GM12878 (cell line): ENCODE results near the gene H1-8. TPM values are rescaled to one million over a fixed set of nuclear protein-coding genes. Genes with fewer than 3 reads are reported as not detected.
"Not testable (repeated sequence)": the region's sequence is repeated elsewhere in the genome, so short reads cannot be mapped to it uniquely, and the experiment has no call there.

ENCODE experiments used
- ATAC-seq: fragments of 200-7000 bp; cut with Tn5 transposase; 3 replicates; pipeline ENCODE4 v1.9.1; 2020; ENCODE audit warnings: mild to moderate bottlenecking, moderate library complexity
- BruUV-seq: library from RNA; stranded (reverse); fragments of 400-500 nt; replicated peaks from 2 replicates; lab custom pipeline; 2021; lab: Mats Ljungman, UMichigan
- CTCF ChIA-PET: fragments of 300-600 bp; sonication (Branson Sonifier 250); formaldehyde crosslinking; extraction: SDS; loops from one replicate; lab custom pipeline; 2021; ENCODE audit warnings: inconsistent platforms; lab: Yijun Ruan, JAX
- POLR2A ChIA-PET: fragments of 350-600 bp; formaldehyde crosslinking; extraction: SDS; loops from one replicate; lab custom pipeline; 2021; ENCODE audit warnings: inconsistent platforms; lab: Charles Lee
- RAD21 ChIA-PET: fragments of 300-600 bp; sonication (Branson Sonifier 250); formaldehyde crosslinking; loops from one replicate; lab custom pipeline; 2023; ENCODE audit warnings: antibody characterized with exemption; ENCODE audit not compliant: unreplicated experiment; lab: Charles Lee
- SMC1A ChIA-PET: fragments of 300-600 bp; sonication (Branson Sonifier 250); formaldehyde crosslinking; loops from one replicate; lab custom pipeline; 2023; ENCODE audit not compliant: unreplicated experiment, uncharacterized antibody; lab: Charles Lee
- DNase-seq: peaks from one replicate; pipeline ENCODE4 v3.0.0-alpha.2; 2011; ENCODE audit warnings: low read depth, low spot score
- FAIRE-seq: peaks from 3 replicates; lab custom pipeline; 2011; peaks lifted over from hg19 to GRCh38; lab: Jason Lieb, UNC
- H2AFZ ChIP-seq: 2 replicates; pipeline ENCODE4 v1.6.0; 2011; ENCODE audit warnings: low read depth, low read length, control low read depth; ENCODE audit not compliant: control insufficient read depth
- H3K27ac ChIP-seq: 2 replicates; pipeline ENCODE4 v1.5.1; 2011; ENCODE audit warnings: control low read depth; ENCODE audit not compliant: control insufficient read depth, insufficient read depth
- H3K27me3 ChIP-seq, 2 experiments: replicated peaks in 1 of 2; 2 replicates each; pipeline versions ENCODE4 v1.6.0 to v1.6.1; 2011; ENCODE audit warnings: low read length in 1 of 2; ENCODE audit not compliant: control insufficient read depth in 2 of 2, insufficient read depth in 2 of 2
- H3K36me3 ChIP-seq, 2 experiments: 2 replicates each; pipeline ENCODE4 v1.5.1; 2011; ENCODE audit warnings: low read length in 1 of 2; ENCODE audit not compliant: control insufficient read depth in 2 of 2, insufficient read depth in 2 of 2
- H3K4me1 ChIP-seq: 2 replicates; pipeline ENCODE4 v1.6.1; 2011; ENCODE audit warnings: mild to moderate bottlenecking, low read length, moderate library complexity, mixed read lengths; ENCODE audit not compliant: control insufficient read depth, insufficient read depth
- H3K4me2 ChIP-seq: 2 replicates; pipeline ENCODE4 v1.6.0; 2011; ENCODE audit warnings: control low read depth; ENCODE audit not compliant: control insufficient read depth, insufficient read depth
- H3K4me3 ChIP-seq: fragments of 200-600 bp; sonication (generic); 2 replicates; pipeline ENCODE4 v1.5.1; 2016
- H3K79me2 ChIP-seq: 2 replicates; pipeline ENCODE4 v1.6.0; 2011; ENCODE audit warnings: low read length; ENCODE audit not compliant: control insufficient read depth, insufficient read depth
- H3K9ac ChIP-seq: 2 replicates; pipeline ENCODE4 v1.8.0; 2011; ENCODE audit warnings: low read length, control low read depth, mixed read lengths; ENCODE audit not compliant: control insufficient read depth, insufficient read depth
- H3K9me3 ChIP-seq: replicated peaks from 3 replicates; pipeline ENCODE4 v1.5.1; 2011; ENCODE audit warnings: mild to moderate bottlenecking, low read length; ENCODE audit not compliant: control insufficient read depth, insufficient read depth
- H4K20me1 ChIP-seq: 2 replicates; pipeline ENCODE4 v1.6.0; 2011; ENCODE audit not compliant: control insufficient read depth, insufficient read depth
- POLR2AphosphoS2 ChIP-seq: IDR thresholded peaks from 2 replicates; pipeline ENCODE4 v1.6.1; 2011; ENCODE audit warnings: low read depth, mild to moderate bottlenecking, low read length, improper control_type of control experiment, moderate library complexity
- ZSCAN29 ChIP-seq: fragments of 450-650 bp; IDR thresholded peaks from 2 replicates; pipeline ENCODE4 v1.6.1; 2017; ENCODE audit warnings: mild to moderate bottlenecking, moderate library complexity
- WGBS: methylation state at CpG from one replicate; pipeline ENCODE4 v1.1.6; 2016; ENCODE audit warnings: low lambda C conversion rate; ENCODE audit not compliant: insufficient replicate concordance, insufficient coverage; ENCODE audit errors: missing lambda C conversion rate; 5-methylcytosine and 5-hydroxymethylcytosine counted together
- in situ Hi-C: fragments of 300-500 bp; cut with MboI; formaldehyde crosslinking; loops from 9 replicates; pipeline ENCODE4 v1.14.3; 2018; ENCODE audit warnings: mixed read lengths
- intact Hi-C: fragments of 100-400 bp; cut with micrococcal nuclease; formaldehyde crosslinking; loops from one replicate; pipeline ENCODE4 v1.14.2; 2022; ENCODE audit not compliant: unreplicated experiment
- polyA plus RNA-seq, 11 experiments: library from polyadenylated mRNA; depleted of rRNA in 4 of 11; unstranded in 6 of 11; stranded (reverse) in 5 of 11; fragments of >200 nt; fragmentation: Nextera tagmentation in 4 of 11; fragmentation: Illumina TruSeq in 1 of 11; extraction: Ambion mirVana in 4 of 11; extraction: Trizol in 1 of 11; gene quantifications; 1 replicate in 1 of 11; 2 replicates in 10 of 11; pipeline versions ENCODE4 v1.2.1 to v1.2.3, GENCODE V29; 2011 to 2016; ENCODE audit warnings: inconsistent platforms in 2 of 11, missing spikeins in 2 of 11, low read depth in 1 of 11
- total RNA-seq, 4 experiments: library from RNA; depleted of rRNA in 3 of 4; stranded (reverse); fragments of >200 nt in 3 of 4; fragmentation: Illumina TruSeq in 1 of 4; extraction: Trizol in 1 of 4; gene quantifications; 2 replicates each; pipeline versions ENCODE4 v1.2.1 to v1.2.3, GENCODE V29; 2013 to 2021

The H1-8 gene
- total and polyA plus RNA-seq, 10 of the 15 experiments (the other 5 are each of a cell fraction or from before 2014, with no cell fraction given): not detected

- TF ChIP-seq ZSCAN29 (no peak), POLR2AphosphoS2 (no peak)
These were observed 49.8 kb upstream of the H1-8 start (continued) for GRCh38 chr3:129493206-129493605.

GRCh38 chr3:129494499-129494898 is 48.5 kb upstream of the H1-8 start:
- CTCF ChIA-PET: interaction anchor here (1.3 kb wide), 1 partner anchor 111 kb away, joined by 3 read pairs; no protein-coding TSS in a partner anchor
- H3K4me2 ChIP-seq: not testable (repeated sequence)
- SMC1A ChIA-PET: interaction anchor here (1.3 to 1.8 kb wide), 2 partner anchors 8 to 335 kb away, joined by 3 to 4 read pairs; no protein-coding TSS in a partner anchor

GRCh38 chr3:129495006-129495639 is 47.9 kb upstream of the H1-8 start:
- H3K79me2 ChIP-seq, DNase-seq, in situ Hi-C loops, H3K4me3 ChIP-seq, H3K36me3 ChIP-seq, H2AFZ ChIP-seq, H3K9ac ChIP-seq, H3K4me1 ChIP-seq, CTCF ChIA-PET, RAD21 ChIA-PET, H3K4me2 ChIP-seq, H3K9me3 ChIP-seq, H3K27me3 ChIP-seq, H4K20me1 ChIP-seq, BruUV-seq, H3K27ac ChIP-seq, FAIRE-seq, ATAC-seq: not testable (repeated sequence)
- SMC1A ChIA-PET: interaction anchor here (1.3 kb wide), 1 partner anchor 9 kb away, joined by 3 read pairs; no protein-coding TSS in a partner anchor
- intact Hi-C loops: loop anchor here (10.0 kb wide), 1 partner anchor 110 kb away; no protein-coding TSS in a partner anchor
- WGBS: 88% methylated on average over 10 of the region's 10 CpGs
- POLR2A ChIA-PET: interaction anchor here (0.6 kb wide), 1 partner anchor 95 kb away, joined by 6 read pairs; no protein-coding TSS in a partner anchor

More at GRCh38 chr3:129494499-129494898, 48.5 kb upstream of the H1-8 start:
- H3K79me2 ChIP-seq, FAIRE-seq, H3K27ac ChIP-seq, H3K4me1 ChIP-seq, DNase-seq, RAD21 ChIA-PET, H3K27me3 ChIP-seq, H3K9ac ChIP-seq, H3K4me3 ChIP-seq, H3K9me3 ChIP-seq, ATAC-seq, H3K36me3 ChIP-seq, H4K20me1 ChIP-seq, H2AFZ ChIP-seq, BruUV-seq: not testable (repeated sequence)
- intact Hi-C loops: loop anchor here (10.0 kb wide), 1 partner anchor 110 kb away; no protein-coding TSS in a partner anchor
- POLR2A ChIA-PET: interaction anchor here (0.6 kb wide), 1 partner anchor 108 kb away, joined by 3 read pairs; no protein-coding TSS in a partner anchor
- 80% methylated on average over 5 of the region's 5 CpGs for WGBS
- in situ Hi-C loops: loop anchor here (5.0 kb wide), 1 partner anchor 338 kb away; no protein-coding TSS in a partner anchor

- H3K27me3 ChIP-seq, BruUV-seq, H3K36me3 ChIP-seq, H3K9me3 ChIP-seq, H3K79me2 ChIP-seq, in situ Hi-C loops, CTCF ChIA-PET, H2AFZ ChIP-seq, ATAC-seq, DNase-seq, POLR2A ChIA-PET, H3K27ac ChIP-seq, H3K4me3 ChIP-seq, H3K4me1 ChIP-seq, SMC1A ChIA-PET, RAD21 ChIA-PET, H4K20me1 ChIP-seq, FAIRE-seq, H3K9ac ChIP-seq, H3K4me2 ChIP-seq: not testable (repeated sequence)
- WGBS: 73% methylated on average over 2 of the region's 2 CpGs
- intact Hi-C loops: loop anchor here (10.0 kb wide), 1 partner anchor 113 kb away; no protein-coding TSS in a partner anchor
These were observed 45.1 kb upstream of the H1-8 start for GRCh38 chr3:129497876-129498275.
